NOMO-1 treated with dmso at 0.1 percent for 144 hours (cell line): ENCODE measurements around the gene ZNF746.

Experiments used
- DNase-seq: peaks from one replicate; lab custom pipeline; 2025; ENCODE audit not compliant: unreplicated experiment; lab: John Stamatoyannopoulos, UW

The ZNF746 gene

GRCh38 chr7:149427893-149428292 is 69.7 kb downstream of the ZNF746 start:
- DNase-seq = no peak

- no peak for DNase-seq
These were observed 70.4 kb downstream of the ZNF746 start for GRCh38 chr7:149427096-149427680.

- no peak for DNase-seq
These were observed 74.0 kb downstream of the ZNF746 start for GRCh38 chr7:149423449-149424110.

- no peak for DNase-seq
These were observed 74.7 kb downstream of the ZNF746 start for GRCh38 chr7:149422914-149423301.
